B cell (primary cell): ENCODE measurements around the gene ELK4. TPM values are rescaled to one million over a fixed set of nuclear protein-coding genes. Genes with fewer than 3 reads are reported as not detected.

Experiments used
- ATAC-seq: fragments of 200-7000 bp; cut with Tn5 transposase; one replicate; pipeline ENCODE4 v1.10.0; 2021; ENCODE audit warnings: low read depth, mild to moderate bottlenecking, moderate number of reproducible peaks, moderate library complexity
- CTCF ChIA-PET: fragments of 350-600 bp; sonication (Branson Sonifier 250); formaldehyde crosslinking; loops from one replicate; lab custom pipeline; 2021; ENCODE audit warnings: antibody characterized with exemption, inconsistent platforms; lab: Charles Lee
- POLR2A ChIA-PET: fragments of 350-600 bp; sonication (Branson Sonifier 250); formaldehyde crosslinking; loops from one replicate; lab custom pipeline; 2021; ENCODE audit warnings: antibody characterized with exemption; lab: Charles Lee
- DNase-seq: peaks from one replicate; pipeline ENCODE4 v3.0.0; 2013
- H2AFZ ChIP-seq: 2 replicates; pipeline ENCODE4 v1.6.1; 2012; ENCODE audit warnings: mild to moderate bottlenecking, low read depth, low read length; ENCODE audit not compliant: insufficient read depth, poor library complexity, severe bottlenecking
- H3K27ac ChIP-seq, 2 donors: 1 replicate in 1 of 2; 2 replicates in 1 of 2; pipeline ENCODE4 v1.5.1; 2012 to 2013; ENCODE audit warnings: low read length in 2 of 2, mild to moderate bottlenecking in 2 of 2, moderate library complexity in 1 of 2
- H3K27me3 ChIP-seq, 4 experiments: fragments of 200-600 bp in 1 of 4; sonication (generic) in 1 of 4; replicated peaks in 1 of 4; 1 replicate in 2 of 4; 2 replicates in 2 of 4; pipeline versions ENCODE4 v1.6.1 to v1.7.0; 2013 to 2016; ENCODE audit warnings: low read length in 3 of 4, mild to moderate bottlenecking in 2 of 4, mixed read lengths in 1 of 4, moderate library complexity in 1 of 4; ENCODE audit not compliant: insufficient read depth in 4 of 4, control insufficient read depth in 3 of 4; ENCODE audit errors: control extremely low read depth in 1 of 4
- H3K36me3 ChIP-seq, 2 experiments: replicated peaks in 1 of 2; 1 replicate in 1 of 2; 2 replicates in 1 of 2; pipeline versions ENCODE4 v1.6.1 to v1.7.1; 2013; ENCODE audit warnings: low read length in 1 of 2; ENCODE audit not compliant: insufficient read depth in 2 of 2, control insufficient read depth in 1 of 2; ENCODE audit errors: control extremely low read depth in 1 of 2, extremely low read depth in 1 of 2
- H3K4me1 ChIP-seq, 2 donors: fragments of 200-600 bp in 1 of 2; sonication (generic) in 1 of 2; 1 replicate in 1 of 2; 2 replicates in 1 of 2; pipeline versions ENCODE4 v1.5.1 to v1.6.1; 2013 to 2017; ENCODE audit warnings: low read length in 2 of 2; ENCODE audit not compliant: control insufficient read depth in 2 of 2, insufficient read depth in 2 of 2
- H3K4me2 ChIP-seq: replicated peaks from 2 replicates; pipeline ENCODE3; 2012; ENCODE audit warnings: mild to moderate bottlenecking, low read depth, low read length; ENCODE audit not compliant: poor library complexity, severe bottlenecking
- H3K4me3 ChIP-seq, 5 experiments: fragments of 200-600 bp in 1 of 5; sonication (generic) in 1 of 5; 1 replicate in 3 of 5; 2 replicates in 2 of 5; pipeline versions ENCODE4 v1.5.1 to v1.7.0; 2011 to 2016; ENCODE audit warnings: low read length in 4 of 5, mild to moderate bottlenecking in 4 of 5, low read depth in 2 of 5, control low read depth in 1 of 5, moderate library complexity in 1 of 5; ENCODE audit not compliant: insufficient read depth in 1 of 5; ENCODE audit errors: control extremely low read depth in 1 of 5, extremely low read depth in 1 of 5
- H3K79me2 ChIP-seq: fragments of 200-600 bp; sonication (generic); one replicate; pipeline ENCODE4 v1.6.0; 2016; ENCODE audit warnings: low read length; ENCODE audit not compliant: control insufficient read depth, insufficient read depth
- H3K9ac ChIP-seq: fragments of 200-600 bp; sonication (generic); 2 replicates; pipeline ENCODE4 v1.6.1; 2017; ENCODE audit warnings: mild to moderate bottlenecking, low read length, moderate library complexity
- H3K9me3 ChIP-seq, 3 donors: one replicate each; pipeline versions ENCODE4 v1.6.1 to v1.7.1; 2013; ENCODE audit warnings: low read length in 2 of 3; ENCODE audit not compliant: control insufficient read depth in 2 of 3, insufficient read depth in 1 of 3; ENCODE audit errors: control extremely low read depth in 1 of 3
- H4K20me1 ChIP-seq: 2 replicates; pipeline ENCODE4 v1.6.0; 2012; ENCODE audit warnings: mild to moderate bottlenecking, low read length; ENCODE audit not compliant: insufficient read depth, control insufficient read depth, poor library complexity, severe bottlenecking
- H3K27ac Mint-ChIP-seq: one replicate; pipeline ENCODE4 v1.8.0; 2021; ENCODE audit warnings: mixed read lengths
- H3K27me3 Mint-ChIP-seq: one replicate; pipeline ENCODE4 v1.8.0; 2021; ENCODE audit warnings: mixed read lengths
- H3K4me1 Mint-ChIP-seq: one replicate; pipeline ENCODE4 v1.8.0; 2021; ENCODE audit warnings: mixed read lengths
- H3K4me3 Mint-ChIP-seq: one replicate; pipeline ENCODE4 v1.8.0; 2021; ENCODE audit warnings: mixed read lengths
- H3K9me3 Mint-ChIP-seq: one replicate; pipeline ENCODE4 v1.8.0; 2022; ENCODE audit warnings: mixed read lengths; ENCODE audit not compliant: insufficient read depth
- CTCF ChIP-seq: fragments of 200-600 bp; IDR thresholded peaks from one replicate; pipeline ENCODE4 v1.8.0; 2022; ENCODE audit warnings: antibody characterized with exemption, mild to moderate bottlenecking
- EZH2 ChIP-seq: IDR thresholded peaks from 2 replicates; pipeline ENCODE4 v1.6.1; 2012; ENCODE audit warnings: borderline replicate concordance, low read depth, mild to moderate bottlenecking, moderate library complexity, low read length; ENCODE audit not compliant: insufficient read depth, poor library complexity, severe bottlenecking
- WGBS: methylation state at CpG from one replicate; pipeline ENCODE4 v1.1.5; 2013; ENCODE audit warnings: missing lambda C conversion rate; ENCODE audit not compliant: insufficient coverage; 5-methylcytosine and 5-hydroxymethylcytosine counted together
- intact Hi-C: fragments of 100-400 bp; cut with micrococcal nuclease; formaldehyde crosslinking; loops from one replicate; pipeline ENCODE4 v1.10.0; 2022
- polyA plus RNA-seq: library from polyadenylated mRNA; depleted of rRNA; stranded (reverse); fragments of >200 nt; gene quantifications from 2 replicates; pipeline ENCODE4 v1.2.3, GENCODE V29; 2012
- total RNA-seq, 2 donors: library from RNA; stranded (reverse); fragments of 120-200 nt in 1 of 2; gene quantifications; 1 replicate in 1 of 2; 2 replicates in 1 of 2; pipeline versions ENCODE4 v1.2.3 to v1.2.4, GENCODE V29; 2013 to 2022

ELK4 gene
- total and polyA plus RNA-seq, 2 donors (not counting 1 experiment from before 2014, with no cell fraction given) = 11.0 to 151 TPM

DNA sequence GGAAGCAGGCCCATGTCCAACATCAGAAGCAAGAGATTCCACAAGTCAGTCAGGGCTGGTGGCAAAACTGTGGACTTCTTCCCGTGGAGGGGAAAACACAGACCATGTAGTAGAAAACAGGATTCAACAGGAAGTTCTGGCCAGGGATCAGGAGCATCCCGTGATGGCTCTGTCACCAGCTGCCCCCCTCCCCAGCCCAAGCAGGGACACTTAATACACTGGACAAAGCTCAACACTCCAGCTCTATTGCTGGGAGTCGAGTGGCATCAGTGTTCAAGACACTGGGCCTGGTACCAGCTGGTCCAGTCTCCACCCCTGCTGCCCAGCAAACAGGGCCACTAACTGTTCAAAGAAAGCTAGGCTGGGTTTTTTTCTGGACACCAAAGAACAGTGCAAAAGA, 44.8 kb upstream of the ELK4 start:
- Histone ChIP-seq H3K4me1 (peaks cover 41 to 54% of the 10 kb centered on the region in 2 donors), H3K27me3 (no peaks in the 10 kb centered on the region), H2AFZ (no peak overlapping the region), H3K4me3 (no peak overlapping the region), H3K79me2 (peaks cover 74% of the 10 kb centered on the region), H3K36me3 (peaks cover 0 to 3% of the 10 kb centered on the region in 2 experiments), H3K9ac (no peak overlapping the region), H3K9me3 (no peaks in the 10 kb centered on the region), H3K4me2 (peak overlapping the region; percentile 7), H4K20me1 (peaks cover 8% of the 10 kb centered on the region), H3K27ac (peak overlapping the region in 1 of 2 donors; percentile 23)
- H3K27me3 Mint-ChIP-seq = no peaks in the 10 kb centered on the region
- no peaks in the 10 kb centered on the region for H3K9me3 Mint-ChIP-seq
- H3K4me1 Mint-ChIP-seq = peaks cover 43% of the 10 kb centered on the region
- 86% methylated on average over 3 of the region's 3 CpGs for WGBS
- TF ChIP-seq EZH2 = no peak
- no peak for TF ChIP-seq CTCF
- DNase-seq = no peak
- CTCF ChIA-PET = interaction anchor here (1.1 to 9.1 kb wide), 5 partner anchors 9 to 86 kb away, joined by 3 to 76 read pairs (median 6); no protein-coding TSS in a partner anchor
- H3K4me3 Mint-ChIP-seq = no peak overlapping the region
- ATAC-seq = no peak
- intact Hi-C loops = no loop called here
- H3K27ac Mint-ChIP-seq = no peak overlapping the region
- POLR2A ChIA-PET = no interaction called here

DNA sequence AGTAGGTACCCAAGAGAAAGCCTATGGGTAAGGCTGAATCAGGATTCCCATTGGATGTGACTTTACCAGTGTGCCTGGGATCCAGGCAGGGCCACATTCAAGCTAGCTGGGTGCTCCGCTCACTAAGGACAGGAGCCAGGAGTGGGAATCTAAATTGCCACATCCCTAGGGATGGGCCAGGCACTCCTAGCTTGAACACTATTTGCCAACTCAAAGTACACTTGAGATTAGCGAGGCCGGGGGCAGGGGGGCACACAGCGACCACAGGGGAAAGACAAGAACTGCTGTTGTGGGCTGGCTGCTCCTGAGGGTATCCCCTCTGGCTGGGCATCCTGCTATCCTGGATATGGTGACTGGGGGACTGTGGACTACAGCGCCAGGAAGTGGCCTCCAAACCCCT, 44.2 kb upstream of the ELK4 start:
- H3K36me3 ChIP-seq = peaks cover 0 to 3% of the 10 kb centered on the region in 2 experiments

More for the DNA sequence above, 44.2 kb upstream of the ELK4 start:
- intact Hi-C loops = no loop called here
- H3K4me2 ChIP-seq = peak overlapping the region; percentile 7
- no peak for ATAC-seq
- POLR2A ChIA-PET = no interaction called here
- TF ChIP-seq EZH2 (no peak), CTCF (no peak)
- H3K4me1 Mint-ChIP-seq = peaks cover 47% of the 10 kb centered on the region
- no peaks in the 10 kb centered on the region for H3K27me3 ChIP-seq
- H3K79me2 ChIP-seq = peaks cover 80% of the 10 kb centered on the region
- no peak for DNase-seq
- peak overlapping the region in 1 of 2 donors; percentile 46 for H3K27ac ChIP-seq
- no peak overlapping the region for H3K9ac ChIP-seq
- no peak overlapping the region for H3K4me3 ChIP-seq
- peaks cover 8% of the 10 kb centered on the region for H4K20me1 ChIP-seq
- no peaks in the 10 kb centered on the region for H3K9me3 Mint-ChIP-seq
- H3K9me3 ChIP-seq = no peaks in the 10 kb centered on the region
- no peak overlapping the region for H3K4me3 Mint-ChIP-seq
- CTCF ChIA-PET = interaction anchor here (7.7 to 9.1 kb wide), 2 partner anchors 16 to 35 kb away, joined by 70 to 76 read pairs; no protein-coding TSS in a partner anchor
- H3K4me1 ChIP-seq = peaks cover 47 to 60% of the 10 kb centered on the region in 2 donors
- no peak overlapping the region for H2AFZ ChIP-seq
- H3K27me3 Mint-ChIP-seq = no peaks in the 10 kb centered on the region
- no peak overlapping the region for H3K27ac Mint-ChIP-seq
- 100% methylated on average over 2 of the region's 5 CpGs for WGBS
